ENCODE data around the gene QSOX1.
"Not testable (repeated sequence)": the region's sequence is repeated elsewhere in the genome, so short reads cannot be mapped to it uniquely, and the experiment has no call there.

Gene QSOX1

GRCh38 chr1:180188684-180189175 lies 34.1 kb downstream of the QSOX1 start:
- no peak for DNase-seq

- no peak for DNase-seq
These were observed 35.4 kb downstream of the QSOX1 start for GRCh38 chr1:180190091-180190490.

- no peak for DNase-seq
These were observed 37.5 kb downstream of the QSOX1 start for GRCh38 chr1:180192172-180192571.

DNA sequence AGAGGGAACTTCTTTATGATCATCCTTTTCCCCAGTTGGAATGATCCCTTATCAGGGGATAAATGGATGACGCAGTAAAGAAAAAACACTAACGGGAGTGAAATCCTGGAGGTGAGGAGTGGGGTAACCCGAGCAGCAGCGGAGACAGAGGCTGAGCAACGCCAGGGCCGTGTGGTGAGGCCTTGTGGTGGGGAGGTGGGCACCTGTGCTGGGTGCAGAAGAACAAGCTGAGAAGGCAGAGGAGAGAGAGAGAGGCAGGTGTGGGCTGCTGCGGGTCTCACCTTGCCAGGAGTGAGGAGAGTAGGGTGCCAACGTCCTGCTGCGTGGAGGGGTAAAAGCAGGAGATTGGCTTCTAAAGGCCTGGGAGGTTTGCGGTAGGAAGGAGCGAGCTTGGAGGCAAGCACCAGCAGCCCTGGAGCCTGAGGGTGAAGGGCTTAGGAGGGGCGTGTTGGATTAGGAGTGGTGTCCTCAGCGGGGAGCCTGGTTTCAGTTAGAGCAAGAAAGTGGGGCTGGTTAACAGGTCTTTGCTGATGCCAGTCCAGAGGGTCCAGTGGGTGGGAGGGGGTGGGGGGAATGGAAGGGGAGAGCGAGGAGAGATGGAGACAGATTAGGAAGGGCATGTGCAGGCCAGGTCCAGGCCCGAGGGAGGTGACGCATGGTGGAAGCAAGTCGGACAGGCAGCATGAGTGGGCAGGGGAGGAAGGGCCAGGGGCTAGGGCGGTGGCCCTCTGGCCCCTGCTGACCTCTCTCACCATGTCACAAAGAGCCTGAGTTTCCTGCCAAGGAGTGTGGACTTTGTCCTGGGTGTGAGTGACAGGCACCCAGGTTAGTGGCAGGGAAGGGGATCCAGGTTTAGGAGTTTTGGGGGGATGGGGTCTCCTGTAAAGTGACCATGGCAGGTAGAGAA lies 38.7 kb downstream of the QSOX1 start:
- DNase-seq = no peak

- DNase-seq = no peak
These were observed 39.4 kb downstream of the QSOX1 start for GRCh38 chr1:180194048-180194425.

- no peak for DNase-seq
These were observed 40.0 kb downstream of the QSOX1 start for GRCh38 chr1:180194546-180195207.

GRCh38 chr1:180195401-180195800 lies 40.7 kb downstream of the QSOX1 start:
- no peak for DNase-seq

DNA sequence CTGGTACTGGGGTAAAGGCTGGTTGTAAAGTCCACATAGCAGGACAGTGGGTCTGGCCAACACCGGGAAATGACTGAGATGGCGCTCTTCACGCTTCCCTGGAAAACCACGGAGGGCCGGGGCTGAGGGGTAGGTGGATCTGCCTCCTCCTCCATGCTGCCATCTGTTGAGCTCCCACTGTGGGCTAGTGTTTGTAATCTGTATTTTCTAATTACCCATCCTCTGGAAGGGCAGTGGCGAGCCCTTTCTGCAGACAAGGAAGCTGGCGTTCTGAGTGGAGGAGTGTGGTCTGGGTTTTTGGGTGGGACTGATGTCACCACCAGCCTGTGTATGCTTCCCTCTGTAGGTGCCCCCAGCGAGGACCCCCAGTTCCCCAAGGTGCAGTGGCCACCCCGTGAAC lies 41.2 kb downstream of the QSOX1 start:
- DNase-seq = no peak

- DNase-seq = no peak
These were observed 41.9 kb downstream of the QSOX1 start for GRCh38 chr1:180196436-180197003.

DNA sequence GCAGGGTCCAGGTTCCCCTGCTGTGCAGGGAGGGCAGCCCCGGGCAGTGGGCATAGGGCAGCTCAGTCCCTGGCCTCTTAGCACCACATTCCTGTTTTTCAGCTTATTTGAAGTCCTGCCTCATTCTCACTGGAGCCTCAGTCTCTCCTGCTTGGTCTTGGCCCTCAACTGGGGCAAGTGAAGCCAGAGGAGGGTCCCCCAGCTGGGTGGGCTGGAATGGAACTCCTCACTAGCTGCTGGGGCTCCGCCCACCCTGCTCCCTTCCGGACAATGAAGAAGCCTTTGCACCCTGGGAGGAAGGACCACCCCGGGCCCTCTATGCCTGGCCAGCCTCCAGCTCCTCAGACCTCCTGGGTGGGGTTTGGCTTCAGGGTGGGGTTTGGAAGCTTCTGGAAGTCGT lies 42.6 kb downstream of the QSOX1 start:
- no peak for DNase-seq

DNA sequence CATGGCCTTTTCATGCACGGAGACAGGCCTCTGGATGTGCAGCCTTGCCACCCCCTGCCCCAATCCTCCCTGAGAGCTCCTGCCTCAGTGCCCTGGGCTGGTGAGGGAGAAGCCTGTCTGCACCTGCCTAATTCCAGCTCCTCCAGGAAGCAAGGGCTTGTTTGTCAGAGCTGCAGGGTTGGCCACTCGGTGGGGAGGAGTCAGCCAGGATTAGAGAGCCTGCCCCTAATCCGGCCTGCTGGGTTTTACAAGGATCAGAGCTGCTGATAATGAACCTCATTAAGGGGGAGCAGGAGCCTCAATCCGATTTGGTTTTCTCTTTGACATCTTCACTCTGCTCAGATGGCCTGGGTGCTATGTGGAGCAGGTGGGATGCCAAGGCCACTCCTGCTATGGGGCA lies 43.5 kb downstream of the QSOX1 start:
- no peak for DNase-seq

GRCh38 chr1:180198611-180199010 lies 43.9 kb downstream of the QSOX1 start:
- no peak for DNase-seq

DNA sequence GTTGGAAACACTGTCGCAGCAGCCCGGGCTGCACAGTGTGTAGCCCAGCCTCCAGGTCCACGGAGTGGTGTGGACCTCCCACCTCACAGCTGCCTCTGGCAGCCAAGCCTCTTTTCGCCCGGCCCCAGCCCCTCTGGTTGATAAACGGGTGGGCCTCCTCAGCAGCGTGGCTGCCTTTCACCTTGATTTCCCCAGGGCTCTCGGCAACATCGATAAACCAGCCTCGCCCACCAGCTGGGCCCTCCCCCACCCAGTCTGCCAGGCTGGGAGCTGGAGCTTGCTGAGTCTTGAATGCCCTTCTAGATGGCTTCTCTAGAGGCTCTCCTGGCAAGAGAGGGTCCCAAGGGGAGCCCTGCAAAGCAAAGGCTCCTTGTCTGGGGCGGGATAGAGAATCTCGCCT lies 44.3 kb downstream of the QSOX1 start:
- DNase-seq = no peak

GRCh38 chr1:180201451-180202200 lies 47.0 kb downstream of the QSOX1 start:
- DNase-seq = no peak

DNA sequence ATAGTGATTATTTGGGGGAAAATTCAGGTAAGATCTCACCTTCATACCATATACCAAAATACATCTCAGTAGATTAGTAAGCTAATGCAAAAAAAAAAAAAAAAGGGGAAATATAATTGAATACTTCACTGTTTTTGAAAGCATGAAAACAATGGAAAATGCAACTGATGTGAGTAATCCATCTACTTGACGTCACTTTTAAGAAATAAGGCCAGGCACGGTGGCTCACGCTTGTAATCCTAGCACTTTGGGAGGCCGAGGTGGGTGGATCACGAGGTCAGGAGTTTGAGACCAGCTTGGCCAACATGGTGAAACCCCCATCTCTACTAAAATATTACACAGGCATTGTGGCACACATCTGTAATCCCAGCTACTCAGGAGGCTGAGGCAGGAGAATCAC lies 47.9 kb downstream of the QSOX1 start:
- not testable (repeated sequence) for DNase-seq

DNA sequence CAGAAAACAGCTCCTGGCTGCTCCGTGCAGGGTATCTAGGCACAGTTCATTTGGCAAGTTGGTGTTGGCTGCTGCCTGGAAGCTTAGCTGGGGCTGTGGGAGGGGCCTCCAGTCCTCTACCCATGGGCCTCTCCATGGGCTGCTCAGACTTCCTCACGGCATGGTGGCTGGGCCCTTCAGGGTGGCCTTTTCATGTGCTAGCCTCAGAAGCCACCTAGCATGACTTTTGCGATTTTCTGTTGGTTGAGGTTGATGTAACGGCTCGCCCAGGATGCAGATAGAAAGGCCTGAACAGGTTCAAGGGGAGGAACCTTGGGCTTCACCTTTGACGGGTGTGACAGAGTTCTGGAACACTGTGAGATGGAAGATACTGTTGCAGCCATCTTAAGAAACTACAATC lies 49.6 kb downstream of the QSOX1 start:
- no peak for DNase-seq

GRCh38 chr1:180206581-180206980 lies 51.9 kb downstream of the QSOX1 start:
- no peak for DNase-seq

GRCh38 chr1:180208264-180208663 lies 53.6 kb downstream of the QSOX1 start:
- no peak for DNase-seq

DNA sequence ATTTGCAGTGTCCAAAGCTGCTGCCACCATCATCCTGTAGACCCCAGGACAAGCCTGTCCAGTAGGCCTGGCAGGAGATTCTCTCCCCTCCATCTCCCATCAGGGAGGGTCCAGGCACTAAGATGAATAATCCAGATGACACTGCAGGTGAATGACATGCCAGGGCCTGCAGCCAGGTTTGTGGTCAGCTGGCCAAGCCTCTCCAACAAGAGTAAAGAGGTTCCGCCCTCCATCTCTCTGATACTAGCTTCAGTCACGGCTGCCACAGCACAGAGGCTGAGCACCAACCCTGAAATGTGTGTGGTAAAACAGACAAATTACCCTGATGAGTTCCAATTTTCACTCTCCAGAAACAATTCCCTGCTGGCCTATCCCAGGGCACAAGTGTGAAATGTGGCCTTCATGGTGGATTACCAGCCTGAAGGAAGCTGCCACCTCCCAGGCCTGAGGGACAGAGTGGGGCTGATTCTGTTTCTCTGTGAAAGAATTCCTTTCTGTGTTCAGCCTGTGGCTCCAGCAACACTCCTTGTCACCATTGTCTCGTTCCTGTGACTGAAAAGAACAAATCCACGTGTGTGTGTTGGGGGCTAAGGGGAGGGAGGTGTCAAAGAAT lies 55.4 kb downstream of the QSOX1 start:
- DNase-seq = no peak

GRCh38 chr1:180211156-180211859 lies 56.6 kb downstream of the QSOX1 start:
- DNase-seq = no peak

GRCh38 chr1:180211860-180212229 lies 57.2 kb downstream of the QSOX1 start:
- no peak for DNase-seq

All from hypothalamus (tissue), 51 donors.